ENCODE results near the gene TOX3. TPM values are rescaled to one million over a fixed set of nuclear protein-coding genes. Genes with fewer than 3 reads are reported as not detected.

Gene TOX3
- total and polyA plus RNA-seq, 2 of the 13 experiments (the other 11 are each of a cell fraction or from before 2014, with no cell fraction given): 14.5 to 98.6 TPM

DNA sequence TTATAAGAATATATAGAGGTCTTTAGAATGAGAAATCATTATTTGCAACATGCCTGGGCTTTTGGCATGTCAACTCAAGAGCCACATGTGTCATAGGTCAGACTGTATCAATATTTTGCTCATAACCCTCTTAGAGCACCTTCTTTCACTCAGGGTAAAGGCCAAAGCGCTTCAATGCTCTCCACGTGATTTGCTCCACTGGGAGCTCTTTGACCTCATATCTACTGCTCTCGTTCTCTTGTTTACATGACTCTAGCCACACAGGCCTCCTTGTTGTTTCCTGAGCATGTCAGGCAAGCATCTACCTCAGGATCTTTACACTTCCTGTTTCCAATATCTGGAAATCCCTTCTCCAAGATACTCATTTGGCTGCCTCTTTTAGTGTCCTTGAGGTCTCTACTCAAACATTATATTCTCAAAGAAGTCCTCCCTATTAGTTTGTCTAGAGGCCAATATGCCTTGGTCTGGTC is 148.4 kb downstream of the TOX3 start (continued):
- TF ChIP-seq ZNF646 (CRISPR knock-in tag; IDR thresholded peaks at IDR 0.05) (no peak), ZNF232 (CRISPR knock-in tag; IDR thresholded peaks at IDR 0.05; ENCODE audit: borderline replicate concordance) (peak; percentile 94; the same call in 1 of the 2 replicates), KLF9 (CRISPR knock-in tag; IDR thresholded peaks at IDR 0.05; ENCODE audit: low read depth) (0 out of 2 replicates have a peak, but pooled peaks have one; percentile 56), ZBTB1 (CRISPR knock-in tag; IDR thresholded peaks at IDR 0.05; ENCODE audit: borderline replicate concordance) (no peak), ADNP (CRISPR knock-in tag; IDR thresholded peaks at IDR 0.05) (no peak; the same call in 1 of the 2 replicates), SETDB1 (CRISPR knock-in tag; IDR thresholded peaks at IDR 0.05; ENCODE audit: borderline replicate concordance) (no peak), BHLHE40 (IDR thresholded peaks at IDR 0.05; ENCODE audit: low read length) (peak; percentile 98), HOXA5 (CRISPR knock-in tag; IDR thresholded peaks at IDR 0.05) (peak; percentile 86), ASH2L (IDR thresholded peaks at IDR 0.05; ENCODE audit: insufficient read length, low read depth, low read length) (peak; percentile 78), BRCA1 (CRISPR knock-in tag; IDR thresholded peaks at IDR 0.05) (peak; percentile 95), ZNF24 (IDR thresholded peaks at IDR 0.05) (peak; percentile 45; the same call in 1 of the 2 replicates), ZNF772 (CRISPR knock-in tag; IDR thresholded peaks at IDR 0.05) (peak; percentile 96), PBX3 (CRISPR knock-in tag; IDR thresholded peaks at IDR 0.05; ENCODE audit: borderline replicate concordance) (no peak)
- TF ChIP-seq, protein P1, sequence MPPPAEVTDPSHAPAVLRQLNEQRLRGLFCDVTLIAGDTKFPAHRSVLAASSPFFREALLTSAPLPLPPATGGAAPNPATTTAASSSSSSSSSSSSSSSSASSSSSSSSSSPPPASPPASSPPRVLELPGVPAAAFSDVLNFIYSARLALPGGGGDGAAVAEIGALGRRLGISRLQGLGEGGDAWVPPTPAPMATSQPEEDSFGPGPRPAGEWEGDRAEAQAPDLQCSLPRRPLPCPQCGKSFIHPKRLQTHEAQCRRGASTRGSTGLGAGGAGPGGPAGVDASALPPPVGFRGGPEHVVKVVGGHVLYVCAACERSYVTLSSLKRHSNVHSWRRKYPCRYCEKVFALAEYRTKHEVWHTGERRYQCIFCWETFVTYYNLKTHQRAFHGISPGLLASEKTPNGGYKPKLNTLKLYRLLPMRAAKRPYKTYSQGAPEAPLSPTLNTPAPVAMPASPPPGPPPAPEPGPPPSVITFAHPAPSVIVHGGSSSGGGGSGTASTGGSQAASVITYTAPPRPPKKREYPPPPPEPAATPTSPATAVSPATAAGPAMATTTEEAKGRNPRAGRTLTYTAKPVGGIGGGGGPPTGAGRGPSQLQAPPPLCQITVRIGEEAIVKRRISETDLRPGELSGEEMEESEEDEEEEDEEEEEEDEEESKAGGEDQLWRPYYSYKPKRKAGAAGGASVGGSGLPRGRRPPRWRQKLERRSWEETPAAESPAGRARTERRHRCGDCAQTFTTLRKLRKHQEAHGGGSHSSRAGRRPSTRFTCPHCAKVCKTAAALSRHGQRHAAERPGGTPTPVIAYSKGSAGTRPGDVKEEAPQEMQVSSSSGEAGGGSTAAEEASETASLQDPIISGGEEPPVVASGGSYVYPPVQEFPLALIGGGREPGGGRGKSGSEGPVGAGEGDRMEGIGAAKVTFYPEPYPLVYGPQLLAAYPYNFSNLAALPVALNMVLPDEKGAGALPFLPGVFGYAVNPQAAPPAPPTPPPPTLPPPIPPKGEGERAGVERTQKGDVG (CRISPR knock-in tag; IDR thresholded peaks at IDR 0.05; ENCODE audit: borderline replicate concordance): no peak
- TF ChIP-seq, protein P2, sequence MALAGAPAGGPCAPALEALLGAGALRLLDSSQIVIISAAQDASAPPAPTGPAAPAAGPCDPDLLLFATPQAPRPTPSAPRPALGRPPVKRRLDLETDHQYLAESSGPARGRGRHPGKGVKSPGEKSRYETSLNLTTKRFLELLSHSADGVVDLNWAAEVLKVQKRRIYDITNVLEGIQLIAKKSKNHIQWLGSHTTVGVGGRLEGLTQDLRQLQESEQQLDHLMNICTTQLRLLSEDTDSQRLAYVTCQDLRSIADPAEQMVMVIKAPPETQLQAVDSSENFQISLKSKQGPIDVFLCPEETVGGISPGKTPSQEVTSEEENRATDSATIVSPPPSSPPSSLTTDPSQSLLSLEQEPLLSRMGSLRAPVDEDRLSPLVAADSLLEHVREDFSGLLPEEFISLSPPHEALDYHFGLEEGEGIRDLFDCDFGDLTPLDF (CRISPR knock-in tag; IDR thresholded peaks at IDR 0.05): no peak; the same call in 1 of the 2 replicates
- TF ChIP-seq, protein P3, sequence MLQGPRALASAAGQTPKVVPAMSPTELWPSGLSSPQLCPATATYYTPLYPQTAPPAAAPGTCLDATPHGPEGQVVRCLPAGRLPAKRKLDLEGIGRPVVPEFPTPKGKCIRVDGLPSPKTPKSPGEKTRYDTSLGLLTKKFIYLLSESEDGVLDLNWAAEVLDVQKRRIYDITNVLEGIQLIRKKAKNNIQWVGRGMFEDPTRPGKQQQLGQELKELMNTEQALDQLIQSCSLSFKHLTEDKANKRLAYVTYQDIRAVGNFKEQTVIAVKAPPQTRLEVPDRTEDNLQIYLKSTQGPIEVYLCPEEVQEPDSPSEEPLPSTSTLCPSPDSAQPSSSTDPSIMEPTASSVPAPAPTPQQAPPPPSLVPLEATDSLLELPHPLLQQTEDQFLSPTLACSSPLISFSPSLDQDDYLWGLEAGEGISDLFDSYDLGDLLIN (CRISPR knock-in tag; IDR thresholded peaks at IDR 0.05; ENCODE audit: borderline replicate concordance): no peak
